ENCODE measurements around the gene RAPGEF4.

RAPGEF4 gene

DNA sequence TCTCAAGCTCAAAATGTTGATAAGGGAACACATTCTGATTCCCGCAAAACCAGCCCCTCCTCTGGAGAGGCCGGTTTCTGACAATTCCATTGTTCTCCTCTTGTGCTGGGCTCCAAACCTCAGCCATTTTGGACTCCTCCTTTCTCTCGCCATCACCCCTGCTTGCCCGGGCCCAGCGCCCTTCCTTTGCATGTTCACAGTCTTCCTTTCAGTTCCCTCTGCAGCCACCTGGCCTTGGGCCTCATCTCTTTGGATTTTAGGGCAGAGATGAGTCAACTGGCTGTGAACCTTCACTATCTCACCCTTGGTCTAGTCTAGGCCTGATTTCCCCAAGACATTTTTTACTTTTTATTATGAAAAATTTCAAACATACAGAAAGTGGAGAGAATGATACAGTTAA is 184.1 kb downstream of the RAPGEF4 start:
- TF ChIP-seq GATA1 (IDR thresholded peaks at IDR 0.05; ENCODE audit: low read depth, low read length) (no peak), POLR2A (IDR thresholded peaks at IDR 0.05; ENCODE audit: low read length) (no peak)

DNA sequence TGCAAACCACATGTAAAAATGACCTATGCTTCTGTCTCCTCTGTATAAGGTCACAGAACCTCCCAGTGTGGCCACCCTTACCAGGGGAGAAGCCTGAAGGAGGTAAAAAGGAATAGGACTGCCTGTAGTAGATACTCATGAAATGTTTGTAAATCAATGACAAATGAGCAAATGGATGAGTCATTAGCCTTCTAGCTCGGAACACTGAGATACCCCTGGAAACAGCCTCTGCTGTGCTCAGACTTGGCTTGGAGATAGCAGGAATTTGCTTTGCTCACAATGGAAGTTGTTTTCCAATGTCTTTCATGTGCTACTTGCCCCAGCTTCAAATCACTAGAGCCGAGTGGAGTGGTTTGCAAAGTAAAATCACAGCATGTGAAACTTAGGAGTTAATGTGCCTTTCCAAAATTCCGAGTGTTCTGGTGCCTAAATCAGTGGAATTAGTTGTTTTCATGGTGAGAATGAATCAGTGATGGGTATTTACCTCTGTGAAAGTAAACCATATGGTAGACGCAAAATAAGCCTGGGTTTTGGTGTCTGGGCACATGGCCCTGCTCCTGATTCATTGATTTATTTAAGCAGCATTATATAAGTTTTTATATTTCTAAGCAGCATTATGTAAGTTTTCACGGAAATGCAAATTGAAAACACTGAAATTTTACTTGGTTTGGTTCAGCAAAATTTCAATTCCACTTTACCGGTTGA is 186.0 kb downstream of the RAPGEF4 start:
- no peak for TF ChIP-seq GATA1 (IDR thresholded peaks at IDR 0.05; ENCODE audit: low read depth, low read length)
- TF ChIP-seq POLR2A (IDR thresholded peaks at IDR 0.05; ENCODE audit: low read length), result no peak
- DNase-seq, result no peak

More for the DNA sequence above, 184.1 kb downstream of the RAPGEF4 start:
- no peak for DNase-seq

DNA sequence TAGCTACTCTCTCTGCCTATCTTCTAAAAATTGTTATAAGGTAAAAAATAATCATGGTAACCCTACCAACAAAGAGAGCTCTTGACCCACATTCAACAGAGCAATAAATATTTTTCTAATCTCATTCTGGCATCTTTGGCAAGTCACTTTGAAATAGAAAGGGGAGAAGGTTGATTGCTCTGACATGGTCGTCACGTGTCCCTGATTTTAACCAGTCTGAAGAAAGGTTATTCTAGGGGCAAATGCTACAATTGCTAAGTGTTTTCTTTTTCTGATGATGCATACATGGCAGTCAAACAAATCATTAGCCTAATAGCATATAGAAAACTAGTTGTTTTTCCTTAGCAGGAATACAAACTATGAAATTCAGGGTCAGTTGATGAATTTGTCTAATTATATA is 186.7 kb downstream of the RAPGEF4 start:
- no peak for DNase-seq
- TF ChIP-seq POLR2A (IDR thresholded peaks at IDR 0.05; ENCODE audit: low read length) (no peak), GATA1 (IDR thresholded peaks at IDR 0.05; ENCODE audit: low read depth, low read length) (no peak)

DNA sequence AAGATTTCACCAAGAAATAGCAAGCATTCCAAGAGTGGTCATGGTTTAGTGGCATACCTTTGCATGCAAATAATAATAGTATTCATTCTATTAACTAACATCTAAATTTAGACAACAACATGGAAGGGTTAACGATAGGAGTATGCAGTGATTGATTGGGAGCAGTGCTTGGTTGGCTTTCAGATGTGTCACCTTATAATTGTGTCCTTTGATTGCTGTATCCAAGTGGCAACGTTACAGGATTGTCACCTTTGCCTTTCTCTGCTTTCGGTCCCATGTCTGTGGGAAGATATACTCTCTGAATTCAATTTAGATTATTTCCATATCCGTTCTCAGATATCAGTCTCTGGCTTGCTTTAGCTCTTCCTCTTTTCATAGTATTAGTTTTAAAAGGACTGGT is 187.2 kb downstream of the RAPGEF4 start:
- DNase-seq, result no peak
- TF ChIP-seq GATA1 (IDR thresholded peaks at IDR 0.05; ENCODE audit: low read depth, low read length) (no peak), POLR2A (IDR thresholded peaks at IDR 0.05; ENCODE audit: low read length) (no peak)

DNA sequence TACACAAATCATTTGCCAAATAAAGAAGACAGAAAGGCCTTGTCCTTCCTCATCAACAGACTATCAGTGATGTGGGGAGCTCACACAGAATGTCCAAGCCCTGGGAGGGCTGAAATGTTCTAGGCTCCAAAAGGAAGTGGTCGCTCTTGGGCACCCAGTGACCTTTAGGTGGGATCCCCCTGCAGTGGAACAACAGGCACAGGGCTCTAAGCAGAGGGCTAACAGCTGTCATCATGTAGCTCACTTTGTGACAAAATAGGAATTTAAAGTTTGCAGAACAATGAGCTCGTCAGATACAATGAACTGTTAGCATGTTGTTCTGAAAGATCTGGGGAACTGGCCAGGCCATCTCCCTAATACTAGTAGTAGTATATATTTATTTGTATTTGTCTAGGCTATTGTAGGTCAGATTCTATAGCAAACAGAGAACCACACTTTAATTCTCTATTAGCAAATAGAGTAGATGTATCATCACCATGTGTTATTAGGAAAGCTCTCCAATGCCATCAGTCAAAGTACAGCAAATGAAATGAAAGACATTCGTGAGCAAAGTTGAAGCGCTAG is 188.5 kb downstream of the RAPGEF4 start:
- DNase-seq, result no peak
- TF ChIP-seq GATA1 (IDR thresholded peaks at IDR 0.05; ENCODE audit: low read depth, low read length) (no peak), POLR2A (IDR thresholded peaks at IDR 0.05; ENCODE audit: low read length) (no peak)

DNA sequence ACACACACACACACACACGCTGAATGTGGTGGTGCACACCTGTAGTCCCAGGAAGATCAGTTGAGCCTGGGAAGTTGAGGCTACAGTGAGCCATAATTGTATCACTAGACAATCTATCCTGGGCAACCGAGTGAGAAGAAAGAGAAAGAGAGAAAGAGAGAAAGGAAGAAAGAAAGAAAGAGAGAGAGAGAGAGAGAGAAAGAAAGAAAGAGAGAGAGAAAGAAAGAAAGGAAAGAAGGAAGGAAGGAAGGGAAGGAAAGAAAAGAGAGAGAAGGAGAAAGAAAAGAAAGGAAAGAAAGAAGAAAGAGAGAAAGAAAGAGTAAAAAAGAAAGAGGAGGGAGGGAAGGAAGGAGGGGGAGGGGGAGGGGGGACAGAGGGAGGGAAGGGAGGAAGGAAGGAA is 190.0 kb downstream of the RAPGEF4 start:
- TF ChIP-seq GATA1 (IDR thresholded peaks at IDR 0.05; ENCODE audit: low read depth, low read length) (no peak), POLR2A (IDR thresholded peaks at IDR 0.05; ENCODE audit: low read length) (no peak)
- no peak for DNase-seq

DNA sequence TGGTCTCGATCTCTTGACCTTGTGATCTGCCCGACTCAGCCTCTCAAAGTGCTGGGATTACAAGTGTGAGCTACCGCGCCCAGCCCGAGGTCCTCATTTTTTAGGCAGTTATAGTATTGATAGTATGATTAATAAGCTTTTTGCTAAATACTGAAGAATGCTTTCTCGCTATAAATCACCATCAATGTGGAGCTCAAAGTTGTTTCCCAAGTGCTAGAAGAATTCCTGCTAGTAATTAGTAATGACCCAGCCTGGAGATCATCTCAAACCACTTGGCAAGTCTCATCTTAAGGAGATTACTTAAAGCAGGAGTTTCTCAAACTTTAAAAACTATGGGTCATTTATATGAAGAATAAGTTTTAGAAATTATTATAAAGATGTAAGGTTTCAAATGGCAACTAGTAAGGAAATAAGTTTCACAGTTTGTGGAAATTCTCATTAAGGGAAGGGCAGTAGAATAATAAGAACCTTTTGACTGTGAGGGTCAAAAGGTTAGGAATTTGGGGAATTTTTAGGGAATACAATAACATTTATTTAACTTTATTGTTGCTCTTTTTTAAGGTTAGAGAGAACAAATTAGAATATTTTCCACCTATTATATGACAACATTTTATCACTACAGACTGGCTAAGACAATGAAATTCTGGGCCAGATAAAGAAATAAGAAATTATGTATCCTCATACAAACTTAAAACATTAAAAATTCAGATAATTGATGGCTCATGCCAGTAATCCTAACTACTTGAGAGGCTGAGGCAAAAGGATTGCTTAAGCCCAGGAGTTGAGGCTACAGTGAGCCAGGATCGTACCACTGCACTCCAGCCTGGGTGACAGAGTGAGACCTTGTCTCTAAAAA is 191.4 kb downstream of the RAPGEF4 start:
- TF ChIP-seq POLR2A (IDR thresholded peaks at IDR 0.05; ENCODE audit: low read length) (no peak), GATA1 (IDR thresholded peaks at IDR 0.05; ENCODE audit: low read depth, low read length) (no peak)
- DNase-seq, result no peak

DNA sequence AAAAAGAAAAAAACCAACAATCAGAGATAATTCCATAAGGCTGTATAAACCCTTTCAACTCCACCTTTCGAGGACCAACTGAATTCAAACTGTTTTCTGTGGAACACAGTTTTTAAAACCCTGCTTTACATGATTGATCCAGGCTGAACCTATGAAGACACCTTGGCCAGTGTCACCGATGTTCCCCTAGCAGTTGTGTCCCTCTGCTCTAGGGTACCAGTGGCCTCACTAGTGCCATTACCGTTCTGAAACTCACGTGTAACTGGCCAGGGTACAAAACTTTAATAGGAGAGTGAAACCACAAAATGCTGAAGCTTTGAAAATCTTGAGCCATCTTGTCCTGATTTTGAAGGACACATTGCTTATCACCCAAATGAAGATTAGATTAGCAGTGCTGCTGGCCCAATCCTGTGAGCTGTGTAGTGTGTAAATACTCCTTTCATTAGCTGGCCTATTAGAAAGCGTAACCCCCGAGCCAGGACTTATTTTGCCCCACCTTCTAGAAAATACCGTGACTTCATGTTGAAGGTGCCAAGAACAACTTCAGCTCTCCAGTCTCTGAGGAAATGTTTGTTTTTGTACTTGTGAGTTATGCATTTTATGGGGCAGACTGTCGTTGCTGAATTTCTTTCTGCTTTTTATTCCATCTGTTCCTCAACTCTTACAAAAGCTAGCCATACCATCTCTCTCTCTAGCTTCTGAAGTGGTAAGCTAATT is 192.2 kb downstream of the RAPGEF4 start:
- no peak for DNase-seq
- TF ChIP-seq POLR2A (IDR thresholded peaks at IDR 0.05; ENCODE audit: low read length) (no peak), GATA1 (IDR thresholded peaks at IDR 0.05; ENCODE audit: low read depth, low read length) (no peak)

DNA sequence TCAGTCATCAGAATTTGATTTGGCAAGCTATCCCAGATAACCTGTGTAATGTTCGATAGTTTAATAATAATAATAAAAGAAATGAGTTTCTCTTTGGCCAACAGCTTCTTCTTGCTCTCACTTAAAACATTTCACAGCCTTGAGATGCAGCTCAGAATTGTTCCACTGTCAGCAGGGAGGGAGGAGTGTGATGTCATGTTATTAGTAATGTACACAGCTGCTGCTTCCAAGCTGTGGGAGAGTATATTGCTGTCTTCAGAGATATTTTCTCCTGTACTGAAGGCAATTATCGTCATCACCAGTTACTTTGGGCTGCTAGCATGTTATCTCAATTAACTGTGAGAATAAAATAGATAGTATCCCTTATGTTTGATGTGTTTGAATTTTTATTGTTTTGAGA is 193.1 kb downstream of the RAPGEF4 start:
- TF ChIP-seq POLR2A (IDR thresholded peaks at IDR 0.05; ENCODE audit: low read length) (no peak), GATA1 (IDR thresholded peaks at IDR 0.05; ENCODE audit: low read depth, low read length) (no peak)
- no peak for DNase-seq

DNA sequence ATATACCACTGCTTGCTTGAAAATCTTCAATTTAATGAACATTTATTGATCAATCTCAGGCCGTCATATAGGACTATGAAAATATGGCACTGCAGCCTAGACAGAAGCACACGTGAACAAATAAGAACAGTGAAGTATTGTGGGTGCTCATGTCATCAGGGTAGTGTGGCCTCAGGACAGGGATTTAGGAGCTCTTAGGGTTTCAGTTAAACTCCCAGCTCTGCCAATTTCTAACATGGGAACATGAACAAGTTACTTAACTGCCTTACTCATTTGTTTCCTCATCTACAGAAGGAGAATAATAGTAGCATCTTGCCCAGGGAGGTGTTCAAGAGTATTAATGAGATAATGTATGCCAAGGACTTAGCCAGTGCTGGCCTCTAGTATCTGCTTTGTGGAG is 194.0 kb downstream of the RAPGEF4 start:
- no peak for DNase-seq
- no peak for TF ChIP-seq POLR2A (IDR thresholded peaks at IDR 0.05; ENCODE audit: low read length)
- TF ChIP-seq GATA1 (IDR thresholded peaks at IDR 0.05; ENCODE audit: low read depth, low read length), result no peak

DNA sequence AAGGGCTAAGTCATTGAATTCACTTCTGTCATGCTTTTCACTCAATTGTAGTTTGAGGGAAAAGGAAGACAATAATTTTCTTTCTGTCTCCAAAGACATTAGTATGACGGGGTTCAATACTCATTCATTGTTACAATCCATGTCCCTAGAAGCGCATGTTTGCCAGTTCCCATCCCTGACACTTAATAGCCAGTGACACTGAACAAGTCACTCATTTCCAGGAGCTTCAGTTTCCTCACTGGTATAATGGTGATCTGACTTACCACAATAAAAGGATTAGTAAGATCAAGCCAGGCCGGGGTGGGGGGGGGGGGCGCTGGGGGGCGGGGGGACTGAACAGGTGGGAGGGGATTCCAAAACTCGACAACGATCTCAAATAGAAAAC is 195.2 kb downstream of the RAPGEF4 start:
- no peak for TF ChIP-seq POLR2A (IDR thresholded peaks at IDR 0.05; ENCODE audit: low read length)
- no peak for TF ChIP-seq GATA1 (IDR thresholded peaks at IDR 0.05; ENCODE audit: low read depth, low read length)
- DNase-seq, result no peak

DNA sequence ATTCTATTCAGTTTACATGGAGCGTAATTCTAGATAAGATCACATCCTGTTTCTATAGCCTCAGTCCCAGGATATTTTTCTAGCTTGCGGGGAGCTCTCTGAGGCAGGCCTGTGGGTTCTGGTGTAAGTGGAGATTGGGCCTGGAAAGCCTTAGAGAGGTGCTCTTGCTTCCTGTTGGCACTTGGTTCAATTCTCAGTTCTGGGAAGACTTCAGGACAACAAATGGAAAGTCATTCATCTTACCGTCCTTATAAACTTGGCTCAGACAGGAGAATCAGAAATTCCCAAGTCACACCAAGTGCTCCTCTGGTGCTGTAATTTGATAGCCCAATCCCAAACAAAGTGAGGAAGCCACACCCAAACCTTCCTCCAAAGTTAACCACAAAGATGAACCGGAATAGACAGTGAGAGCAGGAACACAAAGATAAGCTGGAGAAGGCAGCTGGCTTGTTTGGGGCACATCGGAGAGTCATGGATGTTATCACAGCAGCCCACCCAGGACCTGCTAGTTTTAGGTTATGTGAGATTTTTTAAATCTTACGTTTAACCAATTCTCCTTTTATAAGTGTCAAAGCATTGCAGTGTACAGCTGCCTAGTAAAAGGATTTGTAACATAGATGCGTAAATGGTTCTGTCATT is 195.7 kb downstream of the RAPGEF4 start:
- DNase-seq, result no peak

DNA sequence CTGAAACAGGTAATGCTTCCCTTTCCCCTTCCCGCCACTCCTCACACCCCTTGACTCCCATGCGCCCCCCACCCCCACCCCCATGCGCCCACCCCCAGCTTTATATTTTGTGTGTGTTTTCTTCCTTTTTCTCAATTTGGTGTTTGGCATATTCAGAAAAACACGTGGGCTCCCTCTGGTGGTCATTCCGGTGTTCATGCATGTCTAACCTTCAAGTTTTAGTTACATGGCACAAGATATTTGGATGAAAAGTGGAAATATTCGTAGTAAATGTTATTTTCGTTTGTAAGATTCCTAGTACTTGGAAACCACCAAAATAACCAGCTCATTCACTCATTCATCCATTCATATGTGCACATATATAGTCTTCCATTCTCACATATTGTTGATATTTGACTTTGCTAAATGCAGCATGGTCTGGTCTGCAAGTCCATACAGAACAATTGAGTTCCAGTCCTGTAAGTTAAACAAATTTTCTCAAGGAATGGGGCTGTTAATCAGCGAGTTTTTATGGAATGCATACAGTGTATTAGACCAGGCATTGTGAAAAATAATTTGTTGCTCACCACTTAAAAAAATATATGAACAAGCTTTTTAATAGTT is 196.4 kb downstream of the RAPGEF4 start:
- TF ChIP-seq GATA1 (IDR thresholded peaks at IDR 0.05; ENCODE audit: low read depth, low read length) (no peak), POLR2A (IDR thresholded peaks at IDR 0.05; ENCODE audit: low read length) (no peak)
- DNase-seq, result peak; percentile 53 to 78

More for the DNA sequence above, 195.7 kb downstream of the RAPGEF4 start:
- no peak for TF ChIP-seq GATA1 (IDR thresholded peaks at IDR 0.05; ENCODE audit: low read depth, low read length)
- TF ChIP-seq POLR2A (IDR thresholded peaks at IDR 0.05; ENCODE audit: low read length), result no peak

Measured in erythroblast (primary cell).